MCF 10A (cell line): ENCODE data around the gene VPS11. TPM values are rescaled to one million over a fixed set of nuclear protein-coding genes. Genes with fewer than 3 reads are reported as not detected.

ENCODE experiments used
- BruUV-seq: library from RNA; stranded (reverse); fragments of 400-500 nt; replicated peaks from 2 replicates; lab custom pipeline; 2021; lab: Mats Ljungman, UMichigan
- CTCF ChIA-PET: fragments of 300-600 bp; sonication (Branson Sonifier 250); formaldehyde crosslinking; extraction: SDS; loops from one replicate; lab custom pipeline; 2021; ENCODE audit warnings: antibody characterized with exemption, inconsistent platforms; lab: Yijun Ruan, JAX
- POLR2A ChIA-PET: fragments of 300-600, 350-650 bp; sonication (Branson Sonifier 250); formaldehyde crosslinking; extraction: SDS; loops from one replicate; lab custom pipeline; 2020; ENCODE audit warnings: antibody characterized with exemption, inconsistent platforms; lab: Yijun Ruan, JAX
- DNase-seq: peaks from one replicate; pipeline ENCODE4 v3.0.0-alpha.2; 2018; ENCODE audit not compliant: unreplicated experiment
- H3K27ac Mint-ChIP-seq: one replicate; pipeline ENCODE4 v1.8.0; 2022; ENCODE audit warnings: mild to moderate bottlenecking, low read depth, mixed read lengths; ENCODE audit not compliant: unreplicated experiment
- H3K27me3 Mint-ChIP-seq: one replicate; pipeline ENCODE4 v1.8.0; 2022; ENCODE audit warnings: mixed read lengths; ENCODE audit not compliant: insufficient read depth, unreplicated experiment
- H3K36me3 Mint-ChIP-seq: one replicate; pipeline ENCODE4 v1.8.0; 2022; ENCODE audit warnings: mild to moderate bottlenecking, moderate library complexity, mixed read lengths; ENCODE audit not compliant: insufficient read depth, unreplicated experiment
- H3K4me1 Mint-ChIP-seq: one replicate; pipeline ENCODE4 v1.8.0; 2022; ENCODE audit warnings: mixed read lengths; ENCODE audit not compliant: insufficient read depth, unreplicated experiment
- H3K4me3 Mint-ChIP-seq: one replicate; pipeline ENCODE4 v1.8.0; 2022; ENCODE audit warnings: mild to moderate bottlenecking, moderate library complexity, mixed read lengths; ENCODE audit not compliant: unreplicated experiment
- H3K9me3 Mint-ChIP-seq: one replicate; pipeline ENCODE4 v1.8.0; 2022; ENCODE audit warnings: mixed read lengths; ENCODE audit not compliant: unreplicated experiment
- intact Hi-C: fragments of 100-400 bp; cut with micrococcal nuclease; formaldehyde crosslinking; loops from 2 replicates; pipeline ENCODE4 v1.14.1; 2022
- total RNA-seq: library from RNA; stranded (reverse); gene quantifications from 2 replicates; pipeline ENCODE4 v1.2.3, GENCODE V29; 2022
- TF ChIP-seq, protein P1 (sequence below): fragments of 200-600 bp; IDR thresholded peaks from one replicate; pipeline ENCODE4 v1.8.0; 2022; ENCODE audit warnings: antibody characterized with exemption, mild to moderate bottlenecking; ENCODE audit not compliant: unreplicated experiment

The VPS11 gene
- total RNA-seq, 1 experiment from 2014 or later, result 16.2 TPM

DNA sequence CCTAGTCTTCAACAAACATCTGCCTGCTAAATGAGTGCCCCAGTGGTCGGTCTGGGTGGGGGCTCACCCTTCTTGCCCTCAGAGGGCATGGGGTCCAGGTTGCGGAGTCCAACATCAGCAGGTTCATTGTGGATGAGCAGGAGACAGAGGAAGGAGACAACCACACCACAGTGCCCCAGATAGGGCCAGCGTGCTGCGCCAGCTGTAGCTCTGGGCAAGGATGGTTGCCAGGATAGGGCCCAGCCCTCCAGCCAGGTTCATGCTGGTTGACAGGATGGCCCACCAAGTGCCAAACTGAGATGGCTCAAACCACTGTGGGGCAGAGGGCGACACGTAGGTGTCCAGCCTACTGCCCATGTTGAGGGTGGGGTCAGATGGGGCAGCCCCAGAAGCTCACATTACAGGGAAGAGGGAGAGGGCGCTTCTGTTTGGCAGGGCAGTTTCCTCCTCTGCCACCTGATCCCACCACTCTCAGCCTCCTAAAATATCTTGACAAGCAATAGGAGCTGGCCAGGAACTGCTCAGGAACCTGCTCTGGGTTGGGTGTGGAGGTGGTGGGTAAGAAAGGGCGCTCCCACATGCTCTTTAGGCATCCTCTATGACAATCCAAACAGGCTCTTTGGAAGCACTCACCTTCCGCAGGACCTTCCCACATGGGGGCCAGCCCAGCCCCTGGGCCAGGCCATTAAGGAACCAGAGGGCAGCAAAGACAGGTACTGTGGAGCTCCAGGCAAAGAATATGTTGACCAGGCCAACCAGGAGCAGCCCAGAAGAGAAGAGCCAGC, 39.9 kb upstream of the VPS11 start:
- no peaks in the 10 kb centered on the region for H3K27me3 Mint-ChIP-seq
- intact Hi-C loops, result no loop called here
- POLR2A ChIA-PET, result interaction anchor here (1.5 to 4.6 kb wide), 2 partner anchors 10 to 29 kb away, joined by 3 to 65 read pairs; partner anchors contain the start of genes HYOU1, RPS25 and TRAPPC4
- BruUV-seq, result no TSS peak
- peaks cover 22% of the 10 kb centered on the region for H3K36me3 Mint-ChIP-seq
- TF ChIP-seq, protein P1, sequence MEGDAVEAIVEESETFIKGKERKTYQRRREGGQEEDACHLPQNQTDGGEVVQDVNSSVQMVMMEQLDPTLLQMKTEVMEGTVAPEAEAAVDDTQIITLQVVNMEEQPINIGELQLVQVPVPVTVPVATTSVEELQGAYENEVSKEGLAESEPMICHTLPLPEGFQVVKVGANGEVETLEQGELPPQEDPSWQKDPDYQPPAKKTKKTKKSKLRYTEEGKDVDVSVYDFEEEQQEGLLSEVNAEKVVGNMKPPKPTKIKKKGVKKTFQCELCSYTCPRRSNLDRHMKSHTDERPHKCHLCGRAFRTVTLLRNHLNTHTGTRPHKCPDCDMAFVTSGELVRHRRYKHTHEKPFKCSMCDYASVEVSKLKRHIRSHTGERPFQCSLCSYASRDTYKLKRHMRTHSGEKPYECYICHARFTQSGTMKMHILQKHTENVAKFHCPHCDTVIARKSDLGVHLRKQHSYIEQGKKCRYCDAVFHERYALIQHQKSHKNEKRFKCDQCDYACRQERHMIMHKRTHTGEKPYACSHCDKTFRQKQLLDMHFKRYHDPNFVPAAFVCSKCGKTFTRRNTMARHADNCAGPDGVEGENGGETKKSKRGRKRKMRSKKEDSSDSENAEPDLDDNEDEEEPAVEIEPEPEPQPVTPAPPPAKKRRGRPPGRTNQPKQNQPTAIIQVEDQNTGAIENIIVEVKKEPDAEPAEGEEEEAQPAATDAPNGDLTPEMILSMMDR, result no peak
- DNase-seq, result no peak
- no peak overlapping the region for H3K27ac Mint-ChIP-seq
- peaks cover 15% of the 10 kb centered on the region for H3K4me1 Mint-ChIP-seq
- CTCF ChIA-PET, result interaction anchor here (0.6 to 1.0 kb wide), 3 partner anchors 30 to 312 kb away, joined by 3 to 6 read pairs (median 6); partner anchors contain the start of gene CENATAC
- H3K9me3 Mint-ChIP-seq, result no peaks in the 10 kb centered on the region
- no peak overlapping the region for H3K4me3 Mint-ChIP-seq

DNA sequence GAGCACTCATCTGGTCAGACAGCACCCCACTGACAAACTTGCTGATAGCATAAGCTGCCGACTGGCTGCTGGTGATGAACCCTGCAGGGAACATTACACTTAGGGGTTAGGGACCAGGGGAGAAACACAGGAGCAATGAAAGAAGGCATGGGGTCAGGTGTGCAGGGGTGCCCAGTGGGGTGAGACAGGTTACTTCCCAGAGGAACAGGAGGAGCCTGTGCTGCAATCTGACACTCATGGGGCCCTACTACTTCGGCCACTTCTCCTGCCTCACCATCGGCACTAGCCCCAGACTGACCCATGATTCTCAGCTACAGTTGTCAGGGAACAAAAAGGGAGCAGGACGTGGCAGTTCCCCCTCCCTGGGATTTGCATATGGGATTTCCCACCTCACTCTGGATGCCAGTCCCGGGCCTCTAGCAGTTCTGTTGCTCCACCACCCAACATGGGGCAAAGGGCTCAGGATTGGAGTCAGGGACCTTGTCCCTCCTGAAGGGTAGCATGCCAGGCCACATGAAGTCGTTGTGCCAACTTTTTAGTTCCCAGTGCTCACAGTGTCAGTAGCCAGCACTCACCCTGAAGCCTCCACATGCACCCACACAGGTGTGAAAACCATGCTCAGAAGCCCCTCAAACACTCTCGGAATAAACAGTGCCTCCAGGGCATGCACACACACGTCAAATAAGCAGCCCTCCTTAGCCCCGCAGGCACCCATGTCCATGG, 39.1 kb upstream of the VPS11 start:
- intact Hi-C loops, result no loop called here
- no peaks in the 10 kb centered on the region for H3K27me3 Mint-ChIP-seq
- no peaks in the 10 kb centered on the region for H3K9me3 Mint-ChIP-seq
- no peak for DNase-seq
- BruUV-seq, result no TSS peak
- ChIA-PET CTCF (interaction anchor here (1.0 kb wide), 1 partner anchor 168 kb away, joined by 6 read pairs; no protein-coding TSS in a partner anchor), POLR2A (interaction anchor here (1.5 to 4.6 kb wide), 2 partner anchors 10 to 28 kb away, joined by 3 to 65 read pairs; partner anchors contain the start of genes HYOU1, RPS25 and TRAPPC4)
- H3K4me1 Mint-ChIP-seq, result peaks cover 15% of the 10 kb centered on the region
- no peak overlapping the region for H3K27ac Mint-ChIP-seq
- no peak overlapping the region for H3K4me3 Mint-ChIP-seq
- H3K36me3 Mint-ChIP-seq, result peaks cover 15% of the 10 kb centered on the region
- TF ChIP-seq, protein P1, result no peak

DNA sequence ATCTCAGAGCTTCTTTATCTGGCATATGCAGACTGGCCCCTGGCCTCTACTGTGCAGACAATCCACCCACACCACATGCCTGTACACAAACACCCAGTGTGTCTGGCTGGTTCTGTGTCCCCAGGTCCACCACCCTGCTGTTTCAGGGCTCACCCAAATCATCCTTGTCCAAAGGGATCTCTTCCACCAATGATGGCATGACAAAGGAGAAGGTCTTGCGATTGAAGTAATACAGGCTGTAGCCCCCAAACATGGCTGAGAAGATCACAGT, 38.6 kb upstream of the VPS11 start:
- H3K4me3 Mint-ChIP-seq, result no peak overlapping the region
- CTCF ChIA-PET, result no interaction called here
- TF ChIP-seq, protein P1, result no peak
- POLR2A ChIA-PET, result interaction anchor here (0.6 to 4.6 kb wide), 5 partner anchors 11 to 117 kb away, joined by 3 to 65 read pairs (median 7); partner anchors contain the start of genes CENATAC, HYOU1, RPS25 and TRAPPC4
- DNase-seq, result no peak
- BruUV-seq, result no TSS peak
- peaks cover 10% of the 10 kb centered on the region for H3K36me3 Mint-ChIP-seq
- peaks cover 15% of the 10 kb centered on the region for H3K4me1 Mint-ChIP-seq
- no peak overlapping the region for H3K27ac Mint-ChIP-seq
- H3K9me3 Mint-ChIP-seq, result no peaks in the 10 kb centered on the region
- intact Hi-C loops, result no loop called here
- no peaks in the 10 kb centered on the region for H3K27me3 Mint-ChIP-seq
